ENCODE measurements around the gene STK32C. TPM values are rescaled to one million over a fixed set of nuclear protein-coding genes. Genes with fewer than 3 reads are reported as not detected.
"Not testable (repeated sequence)": the region's sequence is repeated elsewhere in the genome, so short reads cannot be mapped to it uniquely, and the experiment has no call there.

STK32C gene
- total RNA-seq, 1 donor from 2014 or later: 12.2 TPM

DNA sequence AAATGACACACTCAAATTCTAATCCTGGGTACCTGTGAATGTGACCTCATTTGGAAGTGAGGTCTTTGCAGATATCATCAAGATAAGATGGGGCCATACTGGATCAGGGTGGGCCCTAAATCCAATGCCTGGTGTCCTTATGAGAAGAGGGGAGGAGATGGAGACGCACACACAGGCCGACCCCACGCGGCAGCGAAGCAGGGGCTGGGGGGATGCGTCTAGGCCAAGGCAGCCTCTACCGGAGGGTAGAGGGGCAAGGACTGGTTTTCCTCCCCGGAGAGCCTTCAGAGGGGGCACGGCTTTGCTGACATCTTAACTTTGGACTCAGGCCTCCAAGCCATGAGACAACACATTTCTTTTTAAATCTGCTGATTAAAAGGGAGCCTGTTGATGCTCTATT lies 87.7 kb downstream of the STK32C start:
- no peak for TF ChIP-seq CTCF (IDR thresholded peaks at IDR 0.05; ENCODE audit: insufficient read depth, low read length, poor library complexity, severe bottlenecking)
- no peak for DNase-seq (ENCODE audit: low read depth)
- H3K4me3 ChIP-seq (ENCODE audit: low read depth, low read length): no peak overlapping the region
- H3K27me3 ChIP-seq (ENCODE audit: control insufficient read depth, insufficient read depth, low read length): no peaks in the 10 kb centered on the region
- H3K36me3 ChIP-seq (ENCODE audit: control insufficient read depth, insufficient read depth, low read length): no peaks in the 10 kb centered on the region

GRCh38 chr10:132219486-132219885 lies 88.3 kb downstream of the STK32C start:
- TF ChIP-seq CTCF (IDR thresholded peaks at IDR 0.05; ENCODE audit: insufficient read depth, low read length, poor library complexity, severe bottlenecking): no peak
- no peak overlapping the region for H3K4me3 ChIP-seq (ENCODE audit: low read depth, low read length)
- H3K27me3 ChIP-seq (ENCODE audit: control insufficient read depth, insufficient read depth, low read length): no peaks in the 10 kb centered on the region
- H3K36me3 ChIP-seq (ENCODE audit: control insufficient read depth, insufficient read depth, low read length): no peaks in the 10 kb centered on the region
- no peak for DNase-seq (ENCODE audit: low read depth)

DNA sequence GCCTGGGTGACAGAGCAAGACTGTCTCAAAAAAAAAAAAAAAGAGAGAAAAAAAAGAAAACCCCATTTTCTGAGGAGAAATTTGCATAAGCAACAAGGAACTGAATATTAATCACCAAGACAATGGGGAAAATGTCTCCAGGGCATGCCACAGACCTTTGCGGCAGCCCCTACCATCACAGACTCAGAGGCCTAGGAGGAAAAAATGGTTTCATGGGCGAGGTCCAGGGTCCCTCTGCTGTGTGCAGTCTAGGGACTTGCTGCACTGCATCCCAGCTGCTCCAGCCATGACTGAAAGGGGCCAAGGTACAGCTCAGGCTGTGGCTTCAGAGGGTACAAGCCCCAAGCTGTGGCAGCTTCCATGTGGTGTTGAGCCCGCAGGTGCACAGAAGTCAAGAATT lies 91.3 kb downstream of the STK32C start:
- H3K27me3 ChIP-seq (ENCODE audit: control insufficient read depth, insufficient read depth, low read length); DNase-seq (ENCODE audit: low read depth); H3K4me3 ChIP-seq (ENCODE audit: low read depth, low read length); H3K36me3 ChIP-seq (ENCODE audit: control insufficient read depth, insufficient read depth, low read length): not testable (repeated sequence)

DNA sequence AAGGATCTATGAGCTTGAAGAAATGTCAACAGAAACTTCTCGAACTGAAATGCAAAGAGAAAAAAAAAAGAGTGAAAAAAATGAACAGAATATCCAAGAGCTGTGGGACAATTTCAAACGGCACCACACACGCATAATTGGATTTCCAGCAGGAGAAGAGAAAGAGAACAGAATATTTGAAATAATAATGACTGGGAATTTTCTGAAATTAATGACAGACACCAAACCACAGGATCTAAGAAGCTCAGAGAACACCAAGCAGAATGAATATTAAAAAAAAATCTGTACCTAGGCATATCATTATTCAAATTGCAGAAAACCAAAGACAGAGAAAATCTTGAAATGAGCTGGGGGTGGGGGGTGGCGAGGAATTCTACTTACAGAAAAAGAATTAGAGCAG lies 93.8 kb downstream of the STK32C start:
- TF ChIP-seq CTCF (IDR thresholded peaks at IDR 0.05; ENCODE audit: insufficient read depth, low read length, poor library complexity, severe bottlenecking): no peak
- no peak overlapping the region for H3K4me3 ChIP-seq (ENCODE audit: low read depth, low read length)
- no peak for DNase-seq (ENCODE audit: low read depth)
- H3K27me3 ChIP-seq (ENCODE audit: control insufficient read depth, insufficient read depth, low read length): no peaks in the 10 kb centered on the region
- no peaks in the 10 kb centered on the region for H3K36me3 ChIP-seq (ENCODE audit: control insufficient read depth, insufficient read depth, low read length)

GRCh38 chr10:132212816-132213215 lies 94.9 kb downstream of the STK32C start:
- no peak for DNase-seq (ENCODE audit: low read depth)
- H3K4me3 ChIP-seq (ENCODE audit: low read depth, low read length): no peak overlapping the region
- H3K27me3 ChIP-seq (ENCODE audit: control insufficient read depth, insufficient read depth, low read length): no peaks in the 10 kb centered on the region
- no peaks in the 10 kb centered on the region for H3K36me3 ChIP-seq (ENCODE audit: control insufficient read depth, insufficient read depth, low read length)
- TF ChIP-seq CTCF (IDR thresholded peaks at IDR 0.05; ENCODE audit: insufficient read depth, low read length, poor library complexity, severe bottlenecking): no peak

GRCh38 chr10:132211246-132211645 lies 96.5 kb downstream of the STK32C start:
- TF ChIP-seq CTCF (IDR thresholded peaks at IDR 0.05; ENCODE audit: insufficient read depth, low read length, poor library complexity, severe bottlenecking): no peak
- Histone ChIP-seq H3K27me3 (ENCODE audit: control insufficient read depth, insufficient read depth, low read length) (no peaks in the 10 kb centered on the region), H3K4me3 (ENCODE audit: low read depth, low read length) (no peak overlapping the region), H3K36me3 (ENCODE audit: control insufficient read depth, insufficient read depth, low read length) (no peaks in the 10 kb centered on the region)
- no peak for DNase-seq (ENCODE audit: low read depth)

Data from kidney epithelial cell (primary cell).